A204.1 (cell line): ENCODE results near the gene E2F6.
"Not testable (repeated sequence)": the region's sequence is repeated elsewhere in the genome, so short reads cannot be mapped to it uniquely, and the experiment has no call there.

Experiments used
- FAIRE-seq: peaks from 2 replicates; lab custom pipeline; 2012; peaks lifted over from hg19 to GRCh38; lab: Jason Lieb, UNC

The E2F6 gene

GRCh38 chr2:11411768-11412448 is 54.1 kb downstream of the E2F6 start:
- no peak for FAIRE-seq

GRCh38 chr2:11411244-11411643 is 54.7 kb downstream of the E2F6 start:
- FAIRE-seq = no peak

- no peak for FAIRE-seq
These were observed 55.9 kb downstream of the E2F6 start for GRCh38 chr2:11410101-11410500.

- no peak for FAIRE-seq
These were observed 56.4 kb downstream of the E2F6 start for GRCh38 chr2:11409572-11409959.

- FAIRE-seq = no peak
These were observed 56.9 kb downstream of the E2F6 start for GRCh38 chr2:11408959-11409571.

GRCh38 chr2:11407413-11407812 is 58.5 kb downstream of the E2F6 start:
- no peak for FAIRE-seq

GRCh38 chr2:11406958-11407381 is 59.0 kb downstream of the E2F6 start:
- FAIRE-seq = no peak

GRCh38 chr2:11406267-11406957 is 59.5 kb downstream of the E2F6 start:
- no peak for FAIRE-seq

GRCh38 chr2:11405599-11406266 is 60.2 kb downstream of the E2F6 start:
- FAIRE-seq = no peak

- FAIRE-seq = not testable (repeated sequence)
These were observed 60.9 kb downstream of the E2F6 start for GRCh38 chr2:11405074-11405406.

- no peak for FAIRE-seq
These were observed 61.4 kb downstream of the E2F6 start for GRCh38 chr2:11404376-11405073.

- FAIRE-seq = no peak
These were observed 63.5 kb downstream of the E2F6 start for GRCh38 chr2:11402436-11402835.

GRCh38 chr2:11399438-11399762 is 66.6 kb downstream of the E2F6 start:
- FAIRE-seq = no peak

GRCh38 chr2:11398750-11399437 is 67.1 kb downstream of the E2F6 start:
- FAIRE-seq = no peak

- FAIRE-seq = no peak
These were observed 68.4 kb downstream of the E2F6 start for GRCh38 chr2:11397513-11397912.

GRCh38 chr2:11396467-11397445 is 69.2 kb downstream of the E2F6 start:
- FAIRE-seq = no peak

GRCh38 chr2:11396021-11396420 is 69.9 kb downstream of the E2F6 start:
- no peak for FAIRE-seq

- FAIRE-seq = no peak
These were observed 70.6 kb downstream of the E2F6 start for GRCh38 chr2:11395389-11395788.
